ENCODE data around the gene ABHD2.
"Not testable (repeated sequence)": the region's sequence is repeated elsewhere in the genome, so short reads cannot be mapped to it uniquely, and the experiment has no call there.

The ABHD2 gene

GRCh38 chr15:89075846-89076245, 12.4 kb upstream of the ABHD2 start:
- no peak for DNase-seq

GRCh38 chr15:89077750-89078149, 10.5 kb upstream of the ABHD2 start:
- no peak for DNase-seq

GRCh38 chr15:89078851-89079810, 9.1 kb upstream of the ABHD2 start:
- DNase-seq, result no peak

- DNase-seq, result no peak
Observed at GRCh38 chr15:89081878-89082277, 6.4 kb upstream of the ABHD2 start.

GRCh38 chr15:89083246-89083645, 5.0 kb upstream of the ABHD2 start:
- DNase-seq, result no peak

- no peak for DNase-seq
Observed at GRCh38 chr15:89085289-89085926, 2.8 kb upstream of the ABHD2 start.

GRCh38 chr15:89085933-89086332, 2.3 kb upstream of the ABHD2 start:
- DNase-seq, result not testable (repeated sequence)

GRCh38 chr15:89086390-89086789, 1.9 kb upstream of the ABHD2 start:
- DNase-seq, result not testable (repeated sequence)

- DNase-seq, result no peak
Observed at GRCh38 chr15:89087161-89087829, 961 bp upstream of the ABHD2 start.

- peak; percentile 37 for DNase-seq
Observed at GRCh38 chr15:89088605-89089315, 504 bp downstream of the ABHD2 start.

GRCh38 chr15:89089316-89090230, 1.3 kb downstream of the ABHD2 start:
- DNase-seq, result no peak

- DNase-seq, result peak; percentile 57
Observed at GRCh38 chr15:89090791-89091626, 2.8 kb downstream of the ABHD2 start.

GRCh38 chr15:89091627-89092220, 3.5 kb downstream of the ABHD2 start:
- no peak for DNase-seq

GRCh38 chr15:89093509-89093908, 5.3 kb downstream of the ABHD2 start:
- DNase-seq, result no peak

GRCh38 chr15:89095073-89095472, 6.8 kb downstream of the ABHD2 start:
- no peak for DNase-seq

GRCh38 chr15:89095556-89095955, 7.3 kb downstream of the ABHD2 start:
- DNase-seq, result no peak

GRCh38 chr15:89096664-89097063, 8.4 kb downstream of the ABHD2 start:
- DNase-seq, result no peak

- DNase-seq, result no peak
Observed at GRCh38 chr15:89097313-89097712, 9.1 kb downstream of the ABHD2 start.

GRCh38 chr15:89098281-89098680, 10.0 kb downstream of the ABHD2 start:
- DNase-seq, result no peak

- DNase-seq, result no peak
Observed at GRCh38 chr15:89099968-89100367, 11.7 kb downstream of the ABHD2 start.
